HEK293T (cell line): ENCODE data around the gene CCNI.
"Not testable (repeated sequence)": the region's sequence is repeated elsewhere in the genome, so short reads cannot be mapped to it uniquely, and the experiment has no call there.

Source experiments
- CTCF ChIA-PET: fragments of 350-600 bp; formaldehyde crosslinking; extraction: SDS; loops from one replicate; lab custom pipeline; 2021; ENCODE audit warnings: antibody characterized with exemption, inconsistent platforms; lab: Yijun Ruan, JAX
- POLR2A ChIA-PET: fragments of 350-600 bp; formaldehyde crosslinking; extraction: SDS; loops from one replicate; lab custom pipeline; 2020; ENCODE audit warnings: antibody characterized with exemption, inconsistent platforms; lab: Yijun Ruan, JAX
- DNase-seq: peaks from one replicate; pipeline ENCODE4 v3.0.0; 2012; ENCODE audit warnings: mixed read lengths; ENCODE audit errors: extremely low spot score
- ARNT ChIP-seq: fragments of 450-650 bp; IDR thresholded peaks from 2 replicates; pipeline ENCODE4 v1.6.1; 2017; ENCODE audit warnings: mild to moderate bottlenecking
- BHLHE40 ChIP-seq: fragments of 450-650 bp; IDR thresholded peaks from 2 replicates; pipeline ENCODE4 v1.6.1; 2016; ENCODE audit warnings: mild to moderate bottlenecking, moderate library complexity, borderline replicate concordance
- CTBP1 ChIP-seq: fragments of 450-650 bp; IDR thresholded peaks from 2 replicates; pipeline ENCODE4 v1.6.1; 2016; ENCODE audit warnings: borderline replicate concordance
- ELF4 ChIP-seq: fragments of 450-650 bp; IDR thresholded peaks from 2 replicates; pipeline ENCODE4 v1.6.1; 2017; ENCODE audit warnings: antibody characterized with exemption
- FOXA1 ChIP-seq: fragments of 450-650 bp; IDR thresholded peaks from 2 replicates; pipeline ENCODE4 v1.6.1; 2016; ENCODE audit warnings: mild to moderate bottlenecking
- FOXK2 ChIP-seq: fragments of 450-650 bp; IDR thresholded peaks from 2 replicates; pipeline ENCODE4 v1.6.1; 2016; ENCODE audit warnings: mild to moderate bottlenecking
- FOXM1 ChIP-seq: fragments of 450-650 bp; IDR thresholded peaks from 2 replicates; pipeline ENCODE4 v1.6.1; 2017; ENCODE audit warnings: mild to moderate bottlenecking, borderline replicate concordance
- HDGF ChIP-seq: fragments of 450-650 bp; IDR thresholded peaks from 2 replicates; pipeline ENCODE4 v1.6.1; 2017; ENCODE audit warnings: antibody characterized with exemption, borderline replicate concordance
- L3MBTL2 ChIP-seq: fragments of 450-650 bp; conservative IDR thresholded peaks from 2 replicates; pipeline ENCODE4 v1.6.1; 2016; ENCODE audit warnings: mild to moderate bottlenecking
- LEF1 ChIP-seq: fragments of 450-650 bp; IDR thresholded peaks from 2 replicates; pipeline ENCODE4 v1.6.1; 2017; ENCODE audit warnings: mild to moderate bottlenecking, borderline replicate concordance
- NFRKB ChIP-seq: fragments of 450-650 bp; IDR thresholded peaks from 2 replicates; pipeline ENCODE4 v1.6.1; 2016; ENCODE audit warnings: mild to moderate bottlenecking, moderate library complexity
- PKNOX1 ChIP-seq: fragments of 450-650 bp; IDR thresholded peaks from 2 replicates; pipeline ENCODE4 v1.6.1; 2016
- SP1 ChIP-seq: fragments of 450-650 bp; IDR thresholded peaks from 2 replicates; pipeline ENCODE4 v1.6.1; 2017
- SUZ12 ChIP-seq: fragments of 450-650 bp; IDR thresholded peaks from 2 replicates; pipeline ENCODE4 v1.6.1; 2016; ENCODE audit warnings: mild to moderate bottlenecking
- TARDBP ChIP-seq: fragments of 450-650 bp; IDR thresholded peaks from 2 replicates; pipeline ENCODE4 v1.6.1; 2016
- ZNF384 ChIP-seq: fragments of 450-650 bp; IDR thresholded peaks from 2 replicates; pipeline ENCODE4 v1.6.1; 2016

CCNI gene

GRCh38 chr4:77037736-77038135, 38.1 kb downstream of the CCNI start:
- ChIA-PET POLR2A (no interaction called here), CTCF (no interaction called here)
- DNase-seq = no peak
- TF ChIP-seq TARDBP (no peak), ZNF384 (no peak), SUZ12 (no peak), HDGF (no peak)

- CTCF ChIA-PET, DNase-seq, POLR2A ChIA-PET: not testable (repeated sequence)
Measured at GRCh38 chr4:77037168-77037567, 38.6 kb downstream of the CCNI start.

GRCh38 chr4:77036206-77036605, 39.6 kb downstream of the CCNI start:
- POLR2A ChIA-PET = no interaction called here
- CTCF ChIA-PET = interaction anchor here (1.5 to 1.7 kb wide), 2 partner anchors 9 to 11 kb away, joined by 4 to 15 read pairs; no protein-coding TSS in a partner anchor
- no peak for DNase-seq
- no peak for TF ChIP-seq BHLHE40

GRCh38 chr4:77035153-77035552, 40.6 kb downstream of the CCNI start:
- CTCF ChIA-PET = interaction anchor here (1.5 to 1.7 kb wide), 3 partner anchors 10 to 12 kb away, joined by 4 to 15 read pairs (median 4); no protein-coding TSS in a partner anchor
- no peak for DNase-seq
- TF ChIP-seq SP1 (no peak), ARNT (no peak), BHLHE40 (no peak), FOXM1 (no peak), FOXK2 (no peak), TARDBP (no peak), ELF4 (no peak), SUZ12 (no peak), LEF1 (no peak), ZNF384 (no peak), NFRKB (no peak), L3MBTL2 (no peak), PKNOX1 (no peak), CTBP1 (no peak), FOXA1 (no peak), HDGF (no peak)
- POLR2A ChIA-PET = no interaction called here

- TF ChIP-seq SP1 (no peak), ZNF384 (no peak), ARNT (no peak), BHLHE40 (no peak), CTBP1 (no peak), FOXK2 (no peak), SUZ12 (no peak), ELF4 (no peak), PKNOX1 (no peak), FOXA1 (no peak), LEF1 (no peak), L3MBTL2 (no peak), HDGF (no peak), TARDBP (no peak)
- POLR2A ChIA-PET = no interaction called here
- CTCF ChIA-PET = interaction anchor here (1.2 kb wide), 1 partner anchor 14 kb away, joined by 3 read pairs; no protein-coding TSS in a partner anchor
- no peak for DNase-seq
Measured at GRCh38 chr4:77031544-77031943, 44.2 kb downstream of the CCNI start.

GRCh38 chr4:77029757-77030156, 46.0 kb downstream of the CCNI start:
- CTCF ChIA-PET = interaction anchor here (0.6 kb wide), 2 partner anchors 15 to 55 kb away, joined by 3 to 4 read pairs; no protein-coding TSS in a partner anchor
- DNase-seq, POLR2A ChIA-PET: not testable (repeated sequence)

GRCh38 chr4:77028246-77028645, 47.5 kb downstream of the CCNI start:
- TF ChIP-seq SUZ12 = no peak
- no peak for TF ChIP-seq ARNT
- TF ChIP-seq FOXK2 = no peak
- no peak for TF ChIP-seq LEF1
- TF ChIP-seq CTBP1 = no peak
- no peak for TF ChIP-seq PKNOX1
- no peak for TF ChIP-seq ZNF384
- TF ChIP-seq NFRKB = no peak
- TF ChIP-seq SP1 = no peak
- TF ChIP-seq ELF4 = no peak
- no peak for TF ChIP-seq BHLHE40
- TF ChIP-seq TARDBP = no peak
- TF ChIP-seq L3MBTL2 = no peak
- TF ChIP-seq FOXM1 = no peak
- no peak for TF ChIP-seq HDGF
- TF ChIP-seq FOXA1 = no peak
- POLR2A ChIA-PET = no interaction called here
- CTCF ChIA-PET = no interaction called here
- DNase-seq = no peak
